NCI-H1092 (cell line): Measurements from ENCODE around the gene FAM151B.
"Not testable (repeated sequence)": the region's sequence is repeated elsewhere in the genome, so short reads cannot be mapped to it uniquely, and the experiment has no call there.

Experiments used
- DNase-seq: peaks from one replicate; lab custom pipeline; 2025; lab: John Stamatoyannopoulos, UW

FAM151B gene

GRCh38 chr5:80487829-80488721, at the start of gene FAM151B:
Gene FAM151B, plus strand, starts transcription at chr5:80488100. Its CDS starts 24 bp downstream, at chr5:80488124.
- peak; percentile 91 for DNase-seq

GRCh38 chr5:80438739-80439138, 49.2 kb upstream of the FAM151B start:
- DNase-seq: no peak

- no peak for DNase-seq
Measured at GRCh38 chr5:80439213-80439612, 48.7 kb upstream of the FAM151B start.

- DNase-seq: no peak
Measured at GRCh38 chr5:80442742-80443141, 45.2 kb upstream of the FAM151B start.

- no peak for DNase-seq
Measured at GRCh38 chr5:80453366-80453765, 34.5 kb upstream of the FAM151B start.

GRCh38 chr5:80463269-80463668, 24.6 kb upstream of the FAM151B start:
- DNase-seq: no peak

GRCh38 chr5:80466669-80467485, 21.0 kb upstream of the FAM151B start:
- DNase-seq: no peak

GRCh38 chr5:80468131-80468530, 19.8 kb upstream of the FAM151B start:
- DNase-seq: no peak

- DNase-seq: not testable (repeated sequence)
Measured at GRCh38 chr5:80470631-80471030, 17.3 kb upstream of the FAM151B start.

GRCh38 chr5:80474929-80475328, 13.0 kb upstream of the FAM151B start:
- no peak for DNase-seq

GRCh38 chr5:80479713-80480112, 8.2 kb upstream of the FAM151B start:
- DNase-seq: no peak

- no peak for DNase-seq
Measured at GRCh38 chr5:80480354-80480753, 7.5 kb upstream of the FAM151B start.

- DNase-seq: no peak
Measured at GRCh38 chr5:80481019-80481893, 6.6 kb upstream of the FAM151B start.

GRCh38 chr5:80482578-80482977, 5.3 kb upstream of the FAM151B start:
- DNase-seq: no peak

GRCh38 chr5:80483636-80484232, 4.2 kb upstream of the FAM151B start:
- DNase-seq: no peak

GRCh38 chr5:80487444-80487828, 464 bp upstream of the FAM151B start:
- no peak for DNase-seq

- no peak for DNase-seq
Measured at GRCh38 chr5:80491296-80491695, 3.4 kb downstream of the FAM151B start.

- no peak for DNase-seq
Measured at GRCh38 chr5:80492741-80493140, 4.8 kb downstream of the FAM151B start.

- DNase-seq: not testable (repeated sequence)
Measured at GRCh38 chr5:80493443-80493842, 5.5 kb downstream of the FAM151B start.

- no peak for DNase-seq
Measured at GRCh38 chr5:80495891-80496290, 8.0 kb downstream of the FAM151B start.

- DNase-seq: no peak
Measured at GRCh38 chr5:80502800-80503199, 14.9 kb downstream of the FAM151B start.

GRCh38 chr5:80503641-80504040, 15.7 kb downstream of the FAM151B start:
- DNase-seq: no peak
